Neural cell (in vitro differentiated cells): ENCODE data around the gene ALDH3A2. TPM values are rescaled to one million over a fixed set of nuclear protein-coding genes. Genes with fewer than 3 reads are reported as not detected.

Source experiments
- H2AFZ ChIP-seq: fragments of 200-600, 300-800 bp; sonication (generic), shearing (Covaris generic); 2 replicates; pipeline ENCODE4 v1.6.0; 2014; ENCODE audit warnings: low read depth, mild to moderate bottlenecking, antibody characterized with exemption, low read length, moderate library complexity
- H3F3A ChIP-seq: fragments of 200-600 bp; shearing (Covaris generic); 2 replicates; pipeline ENCODE4 v1.6.1; 2016; ENCODE audit warnings: mild to moderate bottlenecking, moderate library complexity, mixed read lengths, antibody characterized with exemption, low read length; ENCODE audit not compliant: insufficient read depth, poor library complexity, severe bottlenecking
- H3K27ac ChIP-seq: fragments of 200-600, 300-800 bp; sonication (generic), shearing (Covaris generic); 2 replicates; pipeline ENCODE4 v1.5.1; 2014; ENCODE audit warnings: mild to moderate bottlenecking, low read length, moderate library complexity
- H3K27me3 ChIP-seq: fragments of 300-800, 200-600 bp; sonication (generic), shearing (Covaris generic); 2 replicates; pipeline ENCODE4 v1.6.0; 2014; ENCODE audit warnings: mild to moderate bottlenecking, low read depth, low read length, moderate library complexity; ENCODE audit not compliant: insufficient read depth
- H3K36me3 ChIP-seq: fragments of 300-800, 200-600 bp; sonication (generic), shearing (Covaris generic); 2 replicates; pipeline ENCODE4 v1.5.1; 2014; ENCODE audit warnings: mild to moderate bottlenecking, antibody characterized with exemption, low read length, moderate library complexity; ENCODE audit not compliant: insufficient read depth
- H3K4me2 ChIP-seq: fragments of 300-800, 200-600 bp; sonication (generic), shearing (Covaris generic); 2 replicates; pipeline ENCODE4 v1.6.0; 2014; ENCODE audit warnings: mild to moderate bottlenecking, low read length
- H3K4me3 ChIP-seq: fragments of 300-800, 200-600 bp; sonication (generic), shearing (Covaris generic); 2 replicates; pipeline ENCODE4 v1.5.1; 2014; ENCODE audit warnings: mild to moderate bottlenecking, low read length, moderate library complexity
- H3K79me2 ChIP-seq: fragments of 200-600 bp; shearing (Covaris generic); replicated peaks from 2 replicates; pipeline ENCODE4 v1.6.0; 2014; ENCODE audit warnings: mild to moderate bottlenecking, low read length, moderate library complexity; ENCODE audit not compliant: insufficient read depth
- H3K9ac ChIP-seq: fragments of 300-800, 200-600 bp; sonication (generic), shearing (Covaris generic); 2 replicates; pipeline ENCODE4 v1.6.1; 2016; ENCODE audit warnings: mild to moderate bottlenecking, low read length, mixed read lengths
- H3K9me2 ChIP-seq: fragments of 200-600 bp; shearing (Covaris generic); 2 replicates; pipeline ENCODE4 v1.6.1; 2016; ENCODE audit warnings: mild to moderate bottlenecking, low read length, mixed read lengths; ENCODE audit not compliant: insufficient read depth
- H3K9me3 ChIP-seq: fragments of 200-600, 300-800 bp; sonication (generic), shearing (Covaris generic); 2 replicates; pipeline ENCODE4 v1.6.1; 2016; ENCODE audit warnings: mild to moderate bottlenecking, mixed run types, low read length, moderate library complexity, mixed read lengths
- H4K20me1 ChIP-seq: fragments of 200-600 bp; shearing (Covaris generic); 2 replicates; pipeline ENCODE4 v1.6.1; 2016; ENCODE audit warnings: mild to moderate bottlenecking, mixed run types; ENCODE audit not compliant: insufficient read depth
- EP300 ChIP-seq: fragments of 450-650 bp; conservative IDR thresholded peaks from 2 replicates; pipeline ENCODE4 v1.6.1; 2014; ENCODE audit warnings: antibody characterized with exemption, mild to moderate bottlenecking, moderate library complexity; ENCODE audit not compliant: poor library complexity, severe bottlenecking
- EZH2 ChIP-seq: fragments of 200-600, 300-800 bp; shearing (Covaris generic), sonication (generic); IDR thresholded peaks from 2 replicates; pipeline ENCODE4 v1.6.1; 2014; ENCODE audit warnings: antibody characterized with exemption, low read length, borderline replicate concordance, mild to moderate bottlenecking; ENCODE audit not compliant: insufficient read depth, poor library complexity, severe bottlenecking
- MXI1 ChIP-seq: fragments of 450-650 bp; conservative IDR thresholded peaks from 2 replicates; pipeline ENCODE4 v1.6.1; 2014; ENCODE audit warnings: antibody characterized with exemption, mild to moderate bottlenecking; ENCODE audit not compliant: poor library complexity, severe bottlenecking
- POLR2AphosphoS5 ChIP-seq: IDR thresholded peaks from 2 replicates; pipeline ENCODE4 v1.6.1; 2012
- RAD21 ChIP-seq: fragments of 450-650 bp; conservative IDR thresholded peaks from 2 replicates; pipeline ENCODE4 v1.6.1; 2014; ENCODE audit warnings: antibody characterized with exemption, mild to moderate bottlenecking, moderate library complexity
- SMC3 ChIP-seq: fragments of 450-650 bp; conservative IDR thresholded peaks from 2 replicates; pipeline ENCODE4 v1.6.1; 2014; ENCODE audit warnings: antibody characterized with exemption, mild to moderate bottlenecking, moderate library complexity; ENCODE audit not compliant: poor library complexity
- TAF1 ChIP-seq: IDR thresholded peaks from 2 replicates; pipeline ENCODE4 v1.6.1; 2012; ENCODE audit warnings: low read depth
- polyA plus RNA-seq: library from polyadenylated mRNA; depleted of rRNA; stranded (reverse); fragments of >200 nt; gene quantifications from 2 replicates; pipeline ENCODE4 v1.2.3, GENCODE V29; 2014
- TF ChIP-seq, protein P1 (sequence below): IDR thresholded peaks from 2 replicates; pipeline ENCODE4 v1.6.1; 2012; ENCODE audit warnings: borderline replicate concordance
- TF ChIP-seq, protein P2 (sequence below): fragments of 450-650 bp; IDR thresholded peaks from 2 replicates; pipeline ENCODE4 v1.5.1; 2014; ENCODE audit warnings: antibody characterized with exemption, mild to moderate bottlenecking, moderate library complexity; ENCODE audit not compliant: poor library complexity, severe bottlenecking

Gene ALDH3A2
- polyA plus RNA-seq, 1 donor from 2014 or later, result 51.2 TPM

DNA sequence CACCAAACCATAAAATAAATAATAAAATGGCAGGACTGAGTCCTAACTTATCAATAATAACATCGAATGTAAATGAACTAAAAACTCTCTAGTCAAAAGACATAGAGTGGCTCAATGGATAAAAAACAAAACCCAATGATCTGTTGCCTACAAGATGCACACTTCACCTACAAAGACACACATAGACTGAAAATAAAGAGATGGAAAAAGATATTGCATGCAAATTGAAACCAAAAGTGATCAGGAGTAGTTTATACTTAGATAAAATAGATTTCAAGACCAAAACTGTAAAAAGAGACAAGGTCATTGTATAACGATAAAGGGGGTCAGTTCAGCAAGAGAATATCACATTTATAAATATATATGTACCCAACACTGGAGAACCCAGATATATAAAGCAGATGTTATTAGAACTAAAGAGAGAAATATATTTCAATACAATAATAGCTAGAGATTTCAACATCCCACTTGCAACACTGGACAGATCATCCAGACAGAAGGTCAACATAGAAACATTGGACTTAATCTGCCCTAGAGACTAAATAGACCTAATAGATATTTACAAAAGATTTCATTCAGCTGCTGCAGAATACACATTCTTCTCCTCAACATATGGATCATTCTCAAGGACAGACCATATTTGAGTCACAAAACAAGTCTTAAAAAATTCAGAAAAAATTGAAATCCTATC lies 38.0 kb downstream of the ALDH3A2 start:
- H3F3A ChIP-seq, result no peaks in the 10 kb centered on the region
- H4K20me1 ChIP-seq, result no peaks in the 10 kb centered on the region
- H3K9ac ChIP-seq, result no peak overlapping the region
- no peaks in the 10 kb centered on the region for H3K27me3 ChIP-seq
- no peak overlapping the region for H3K4me2 ChIP-seq
- no peaks in the 10 kb centered on the region for H3K79me2 ChIP-seq
- no peaks in the 10 kb centered on the region for H3K9me3 ChIP-seq
- no peaks in the 10 kb centered on the region for H3K9me2 ChIP-seq
- no peak overlapping the region for H3K4me3 ChIP-seq
- no peak overlapping the region for H3K27ac ChIP-seq
- no peaks in the 10 kb centered on the region for H3K36me3 ChIP-seq
- no peak overlapping the region for H2AFZ ChIP-seq
- TF ChIP-seq, protein P1, sequence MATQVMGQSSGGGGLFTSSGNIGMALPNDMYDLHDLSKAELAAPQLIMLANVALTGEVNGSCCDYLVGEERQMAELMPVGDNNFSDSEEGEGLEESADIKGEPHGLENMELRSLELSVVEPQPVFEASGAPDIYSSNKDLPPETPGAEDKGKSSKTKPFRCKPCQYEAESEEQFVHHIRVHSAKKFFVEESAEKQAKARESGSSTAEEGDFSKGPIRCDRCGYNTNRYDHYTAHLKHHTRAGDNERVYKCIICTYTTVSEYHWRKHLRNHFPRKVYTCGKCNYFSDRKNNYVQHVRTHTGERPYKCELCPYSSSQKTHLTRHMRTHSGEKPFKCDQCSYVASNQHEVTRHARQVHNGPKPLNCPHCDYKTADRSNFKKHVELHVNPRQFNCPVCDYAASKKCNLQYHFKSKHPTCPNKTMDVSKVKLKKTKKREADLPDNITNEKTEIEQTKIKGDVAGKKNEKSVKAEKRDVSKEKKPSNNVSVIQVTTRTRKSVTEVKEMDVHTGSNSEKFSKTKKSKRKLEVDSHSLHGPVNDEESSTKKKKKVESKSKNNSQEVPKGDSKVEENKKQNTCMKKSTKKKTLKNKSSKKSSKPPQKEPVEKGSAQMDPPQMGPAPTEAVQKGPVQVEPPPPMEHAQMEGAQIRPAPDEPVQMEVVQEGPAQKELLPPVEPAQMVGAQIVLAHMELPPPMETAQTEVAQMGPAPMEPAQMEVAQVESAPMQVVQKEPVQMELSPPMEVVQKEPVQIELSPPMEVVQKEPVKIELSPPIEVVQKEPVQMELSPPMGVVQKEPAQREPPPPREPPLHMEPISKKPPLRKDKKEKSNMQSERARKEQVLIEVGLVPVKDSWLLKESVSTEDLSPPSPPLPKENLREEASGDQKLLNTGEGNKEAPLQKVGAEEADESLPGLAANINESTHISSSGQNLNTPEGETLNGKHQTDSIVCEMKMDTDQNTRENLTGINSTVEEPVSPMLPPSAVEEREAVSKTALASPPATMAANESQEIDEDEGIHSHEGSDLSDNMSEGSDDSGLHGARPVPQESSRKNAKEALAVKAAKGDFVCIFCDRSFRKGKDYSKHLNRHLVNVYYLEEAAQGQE, result no peak
- TF ChIP-seq RAD21 (no peak), EZH2 (no peak), EP300 (no peak), TAF1 (no peak), SMC3 (no peak), MXI1 (no peak), POLR2AphosphoS5 (no peak)
- TF ChIP-seq, protein P2, sequence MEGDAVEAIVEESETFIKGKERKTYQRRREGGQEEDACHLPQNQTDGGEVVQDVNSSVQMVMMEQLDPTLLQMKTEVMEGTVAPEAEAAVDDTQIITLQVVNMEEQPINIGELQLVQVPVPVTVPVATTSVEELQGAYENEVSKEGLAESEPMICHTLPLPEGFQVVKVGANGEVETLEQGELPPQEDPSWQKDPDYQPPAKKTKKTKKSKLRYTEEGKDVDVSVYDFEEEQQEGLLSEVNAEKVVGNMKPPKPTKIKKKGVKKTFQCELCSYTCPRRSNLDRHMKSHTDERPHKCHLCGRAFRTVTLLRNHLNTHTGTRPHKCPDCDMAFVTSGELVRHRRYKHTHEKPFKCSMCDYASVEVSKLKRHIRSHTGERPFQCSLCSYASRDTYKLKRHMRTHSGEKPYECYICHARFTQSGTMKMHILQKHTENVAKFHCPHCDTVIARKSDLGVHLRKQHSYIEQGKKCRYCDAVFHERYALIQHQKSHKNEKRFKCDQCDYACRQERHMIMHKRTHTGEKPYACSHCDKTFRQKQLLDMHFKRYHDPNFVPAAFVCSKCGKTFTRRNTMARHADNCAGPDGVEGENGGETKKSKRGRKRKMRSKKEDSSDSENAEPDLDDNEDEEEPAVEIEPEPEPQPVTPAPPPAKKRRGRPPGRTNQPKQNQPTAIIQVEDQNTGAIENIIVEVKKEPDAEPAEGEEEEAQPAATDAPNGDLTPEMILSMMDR, result no peak

DNA sequence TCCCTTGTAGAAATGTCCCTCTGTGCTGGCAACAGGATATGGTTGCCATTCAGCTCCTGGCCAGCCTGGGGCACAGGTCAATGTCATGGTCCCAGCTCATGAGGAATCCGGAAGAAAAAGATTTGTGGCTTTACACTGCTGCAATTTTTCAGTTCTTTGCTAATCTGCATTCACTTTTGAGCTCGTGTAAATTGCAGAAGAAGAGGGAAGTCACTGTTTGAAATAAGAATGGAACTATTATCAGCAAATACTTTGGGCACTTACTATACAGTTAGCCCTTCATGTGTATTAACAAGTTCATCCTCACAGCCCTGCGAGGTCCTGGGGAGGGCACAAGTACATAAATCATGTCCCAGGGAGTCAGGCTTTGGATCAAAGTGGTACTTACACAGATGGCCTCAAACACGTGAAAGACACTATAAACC lies 53.7 kb downstream of the ALDH3A2 start:
- no peaks in the 10 kb centered on the region for H3K27me3 ChIP-seq
- H3K9me3 ChIP-seq, result no peaks in the 10 kb centered on the region
- no peak overlapping the region for H3K27ac ChIP-seq
- no peaks in the 10 kb centered on the region for H3K36me3 ChIP-seq
- no peaks in the 10 kb centered on the region for H4K20me1 ChIP-seq
- H3K4me2 ChIP-seq, result no peak overlapping the region
- H3F3A ChIP-seq, result no peaks in the 10 kb centered on the region
- no peak overlapping the region for H3K4me3 ChIP-seq
- H3K9me2 ChIP-seq, result no peaks in the 10 kb centered on the region
- no peak overlapping the region for H2AFZ ChIP-seq
- no peak overlapping the region for H3K9ac ChIP-seq
- TF ChIP-seq POLR2AphosphoS5 (no peak), EP300 (no peak), RAD21 (no peak), MXI1 (no peak), EZH2 (no peak), TAF1 (no peak), SMC3 (no peak)
- TF ChIP-seq, protein P2, result no peak
- TF ChIP-seq, protein P1, result no peak
- no peaks in the 10 kb centered on the region for H3K79me2 ChIP-seq
